Measurements from ENCODE around the gene VSX2. TPM values are rescaled to one million over a fixed set of nuclear protein-coding genes. Genes with fewer than 3 reads are reported as not detected.

The VSX2 gene
- total RNA-seq, 1 experiment from 2014 or later, result not detected

DNA sequence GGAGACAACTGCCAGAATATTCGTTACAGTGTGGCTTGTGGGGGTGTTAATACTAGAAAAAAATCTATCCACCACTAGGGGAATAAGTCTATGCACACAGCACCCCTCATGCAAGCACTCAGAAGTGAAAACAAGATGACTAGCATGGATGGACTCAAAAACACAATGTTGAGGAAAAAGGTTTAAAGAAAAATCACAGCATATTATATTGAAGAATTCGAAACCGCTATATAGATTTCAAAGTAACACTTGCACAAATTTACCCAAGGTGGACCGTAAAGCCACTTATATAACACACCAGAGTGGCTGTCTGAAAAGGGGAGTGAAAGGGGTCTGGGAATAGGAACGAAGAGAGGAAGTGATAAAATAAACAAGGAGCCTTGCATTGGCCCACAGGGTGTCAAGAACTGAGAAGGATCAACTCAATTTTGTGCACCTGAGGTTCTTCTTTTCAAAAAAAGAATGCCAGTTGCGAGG lies 62.9 kb downstream of the VSX2 start:
- DNase-seq (ENCODE audit: low read depth), result peak; percentile 46

DNA sequence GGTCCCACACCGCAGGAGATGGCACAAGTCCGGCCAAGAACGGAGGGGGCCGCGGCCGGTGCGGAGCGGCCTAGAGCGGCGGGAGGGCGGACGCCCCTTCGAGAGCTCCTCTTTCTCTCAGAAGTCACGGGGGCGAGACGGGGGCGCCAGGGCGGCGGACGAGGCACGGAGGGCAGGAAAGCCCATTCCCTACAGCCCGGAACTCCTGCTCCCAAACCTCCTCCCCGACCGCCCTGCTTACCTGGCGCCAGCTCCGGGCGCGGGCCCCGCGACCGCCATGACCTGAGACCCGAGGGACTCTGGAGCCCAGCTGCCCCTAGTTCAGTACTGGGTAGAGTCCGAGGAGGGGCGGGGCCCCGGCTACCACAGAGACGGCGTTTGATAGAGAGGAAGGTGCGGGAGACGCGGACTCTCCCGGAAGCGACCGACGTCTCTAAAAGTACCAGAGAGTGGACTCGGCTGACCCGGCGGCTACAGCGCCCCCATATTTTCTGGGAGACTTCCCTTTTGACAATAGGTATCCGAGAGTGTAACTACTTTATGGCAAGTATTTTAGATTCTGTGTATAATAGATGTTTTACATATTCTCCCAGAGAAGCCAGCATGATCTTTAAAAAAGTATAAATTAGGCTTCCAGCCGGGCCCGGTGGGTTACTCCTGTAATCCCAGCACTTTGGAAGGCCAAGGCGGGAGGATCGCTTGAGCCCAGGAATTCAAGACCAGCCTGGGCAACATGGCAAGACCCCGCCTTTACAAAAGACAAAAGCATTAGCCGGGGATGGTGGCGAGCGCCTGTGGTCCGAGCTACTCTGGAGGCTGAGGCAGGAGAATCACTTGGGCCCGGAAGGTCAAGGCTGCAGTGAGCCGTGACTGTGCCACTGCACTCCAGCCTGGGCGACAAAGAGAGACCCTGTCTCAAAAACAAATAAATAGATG lies 63.7 kb downstream of the VSX2 start, which contains the start of gene ABCD4:
Gene ABCD4 (minus strand): TSS at position 301 of the 936 bp plus-strand sequence. CDS start 22 bp downstream, at position 279.
- DNase-seq (ENCODE audit: low read depth), result peak; percentile 93

DNA sequence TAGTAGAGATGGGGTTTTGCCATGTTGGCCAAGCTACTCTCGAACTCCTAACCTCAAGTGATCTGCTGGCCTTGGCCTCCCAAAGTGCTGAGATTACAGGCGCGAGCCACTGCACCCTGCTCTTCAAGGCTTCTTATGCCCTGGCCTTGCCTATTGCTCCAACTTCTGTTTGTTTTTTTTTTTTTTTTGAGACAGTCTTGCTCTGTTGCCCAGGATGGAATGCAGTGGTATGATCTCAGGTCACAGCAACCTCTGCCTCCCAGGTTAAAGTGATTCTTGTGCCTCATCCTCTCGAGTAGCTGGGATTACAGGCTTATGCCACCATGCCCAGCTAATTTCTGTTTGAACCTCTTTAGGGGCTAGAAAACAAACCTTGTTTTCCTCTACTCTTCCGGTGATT lies 69.4 kb downstream of the VSX2 start:
- DNase-seq (ENCODE audit: low read depth), result peak; percentile 5

DNA sequence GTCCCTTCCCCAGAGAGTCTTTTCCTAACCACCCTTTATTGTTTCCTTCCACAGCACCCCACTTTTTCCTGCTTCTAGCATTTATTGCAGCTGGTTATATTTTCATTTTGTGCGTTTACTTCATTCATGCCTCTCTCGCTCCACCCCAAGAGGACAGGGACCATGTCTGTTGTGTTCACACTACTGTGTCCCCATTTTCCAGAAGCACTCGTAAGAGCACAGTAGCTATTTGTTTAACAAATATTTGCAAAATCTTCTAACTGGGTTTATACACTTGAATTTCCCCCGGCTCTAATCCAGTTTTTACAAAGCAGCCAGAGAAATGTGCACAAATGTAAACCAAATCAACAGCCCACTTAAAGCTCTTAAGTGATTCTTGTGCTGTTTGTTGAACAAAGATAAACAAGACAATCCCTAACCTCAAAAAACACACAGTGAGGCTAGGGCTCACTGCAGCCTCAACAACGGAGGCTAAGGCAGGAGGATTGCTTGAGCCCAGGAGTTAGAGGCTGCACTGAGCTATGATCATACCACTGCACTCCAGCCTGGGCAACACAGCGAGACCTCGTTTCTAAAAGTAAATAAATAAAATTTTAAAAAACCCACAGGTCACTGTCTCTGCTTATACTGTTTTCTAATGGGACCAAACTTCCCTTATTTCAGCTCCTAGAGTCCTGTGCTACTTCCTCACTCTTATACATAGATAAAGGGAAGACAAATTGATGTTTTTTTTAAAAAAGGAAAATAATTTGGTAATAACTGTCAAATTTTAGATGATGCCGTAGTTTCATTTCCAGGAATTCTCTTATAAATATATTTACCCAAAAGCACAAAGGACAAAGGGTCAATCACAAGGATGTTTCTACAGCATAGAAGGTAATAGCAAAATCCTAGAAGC lies 70.1 kb downstream of the VSX2 start:
- no peak for DNase-seq (ENCODE audit: low read depth)

DNA sequence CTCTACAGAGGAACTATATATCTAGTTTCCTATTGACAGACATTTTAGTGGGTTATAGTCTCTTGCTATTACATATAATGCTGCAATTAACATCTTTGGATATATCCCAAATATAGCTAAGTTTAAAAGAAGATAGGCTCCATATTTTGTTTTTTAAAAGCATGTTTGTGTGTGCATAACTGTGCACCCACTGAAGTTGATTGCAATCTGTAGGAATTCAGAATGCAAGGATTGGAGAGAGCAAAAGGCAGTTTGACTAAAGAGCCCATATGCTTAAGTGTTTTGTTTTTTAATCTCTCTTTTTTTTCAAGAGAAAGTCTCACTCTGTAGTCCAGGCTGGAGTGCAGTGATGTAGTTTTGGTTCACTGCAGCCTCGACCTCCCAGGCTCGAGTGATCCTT lies 72.9 kb downstream of the VSX2 start:
- DNase-seq (ENCODE audit: low read depth), result no peak

Other genes starting within 250 kb of the VSX2 start
- 5.5 and 10.8 TPM in 2 replicates for gene ENTPD5, start 220.2 kb upstream of the VSX2 start, total RNA-seq (2014; rRNA removed; shearing (Covaris generic))
- 1.2 and 5.0 TPM in 2 replicates for gene BBOF1, start 220.1 kb upstream of the VSX2 start, total RNA-seq (2014; rRNA removed; shearing (Covaris generic))
- 8.9 and 18.0 TPM in 2 replicates for gene ALDH6A1, start 155.0 kb upstream of the VSX2 start, total RNA-seq (2014; rRNA removed; shearing (Covaris generic))
- gene LIN52, start 154.5 kb upstream of the VSX2 start, total RNA-seq (2014; rRNA removed; shearing (Covaris generic)), result 14.7 and 21.0 TPM in 2 replicates
- 18.2 and 27.1 TPM in 2 replicates for gene ABCD4, start 63.5 kb downstream of the VSX2 start, total RNA-seq (2014; rRNA removed; shearing (Covaris generic))
- not detected in 2 replicates for gene VRTN, start 109.0 kb downstream of the VSX2 start, total RNA-seq (2014; rRNA removed; shearing (Covaris generic))
- not detected in 2 replicates for gene SYNDIG1L, start 186.8 kb downstream of the VSX2 start, total RNA-seq (2014; rRNA removed; shearing (Covaris generic))